GM21528 (cell line): Measurements from ENCODE around the gene SCN2B.

Experiments used
- ATAC-seq: cut with Tn5 transposase; IDR thresholded peaks from one replicate; pipeline ENCODE4 v1.9.1; 2021; ENCODE audit warnings: mild to moderate bottlenecking, moderate library complexity; ENCODE audit not compliant: unreplicated experiment, low FRiP score

The SCN2B gene

DNA sequence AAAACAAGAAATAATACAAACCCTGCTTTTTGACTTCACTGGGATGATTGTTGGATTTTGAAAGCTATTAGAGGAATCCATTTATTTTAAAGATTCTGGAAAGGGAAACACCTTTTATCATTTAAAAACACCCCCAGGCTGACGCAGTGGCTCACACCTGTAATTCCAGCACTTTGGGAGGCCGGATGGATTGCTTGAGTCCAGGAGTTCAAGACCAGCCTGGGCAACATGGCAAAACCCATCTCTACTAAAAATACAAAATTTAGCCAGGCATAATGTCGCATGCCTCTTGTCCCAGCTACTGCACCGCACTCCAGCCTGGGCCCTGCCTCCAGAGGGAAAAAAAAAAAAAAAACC, 317 bp upstream of the SCN2B start:
- ATAC-seq = no peak

DNA sequence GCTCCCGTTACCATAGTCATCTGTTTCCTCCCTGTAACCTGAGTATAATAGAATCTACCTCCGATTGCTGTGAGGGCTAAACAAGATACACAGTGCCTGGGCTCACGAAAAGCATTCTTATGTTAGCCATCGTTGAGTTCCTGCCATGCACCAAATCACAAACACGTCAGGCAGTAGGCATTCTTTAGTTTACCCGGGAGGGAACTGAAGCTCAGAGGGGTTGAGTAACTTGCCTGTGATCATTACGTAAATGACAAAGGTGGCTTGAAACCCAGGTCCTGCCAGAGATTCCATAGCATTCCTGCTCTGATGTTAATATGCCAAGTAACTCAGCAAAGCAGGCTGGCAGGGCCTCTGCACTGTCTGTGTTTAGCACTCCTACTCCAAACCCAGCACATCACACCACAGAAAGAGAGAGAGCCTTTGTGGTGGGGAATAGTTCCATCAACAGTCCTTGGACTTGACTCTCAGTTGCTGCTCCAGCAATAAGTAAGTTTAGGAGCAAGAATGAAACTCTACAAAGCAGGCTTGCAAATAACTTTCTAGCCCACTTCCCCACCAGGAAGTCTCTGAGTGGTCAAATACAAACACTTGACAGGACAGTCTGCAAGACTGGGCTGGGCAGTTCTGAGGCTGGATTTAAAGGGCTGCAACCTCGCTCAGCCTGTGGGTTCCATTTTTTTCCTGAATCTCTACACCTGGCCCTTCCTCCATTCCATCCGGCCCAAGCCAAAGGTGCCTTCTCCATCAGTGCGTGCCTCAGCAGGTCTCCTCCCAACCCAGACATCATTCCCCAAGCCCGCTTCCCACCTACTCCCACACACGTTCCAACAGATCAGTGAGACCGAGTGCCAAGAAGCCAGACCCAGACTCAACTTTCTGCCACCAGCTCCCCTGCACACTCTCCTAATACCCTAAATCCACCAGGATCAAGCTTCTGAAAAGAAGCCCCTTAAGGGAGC, 1.1 kb downstream of the SCN2B start:
- no peak for ATAC-seq

DNA sequence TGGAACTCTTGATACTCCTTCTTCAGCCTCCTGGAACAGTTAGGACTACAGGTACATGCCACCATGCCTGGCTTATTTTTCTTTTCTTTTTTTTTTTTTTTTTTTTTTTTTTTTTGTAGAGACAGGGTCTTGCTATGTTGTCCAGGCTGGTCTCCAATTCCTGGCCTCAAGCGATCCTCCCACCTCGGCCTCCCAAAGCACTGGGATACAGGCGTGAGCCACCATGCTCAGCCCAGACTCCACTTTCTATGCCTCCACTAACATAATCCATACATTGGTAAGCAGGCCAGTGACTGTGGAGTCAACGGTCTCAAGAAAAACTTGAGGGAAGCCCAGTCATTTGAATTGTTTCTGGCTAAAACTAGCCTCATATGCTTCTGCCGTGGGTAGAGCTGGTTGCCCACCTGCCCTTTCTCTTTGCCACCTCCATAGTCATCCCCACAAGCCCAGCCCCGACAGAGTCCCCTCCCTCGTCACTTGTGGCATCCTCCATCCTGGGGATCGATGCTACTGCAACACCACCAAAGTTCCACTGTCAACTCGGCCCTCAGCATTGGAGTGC, 2.4 kb downstream of the SCN2B start:
- ATAC-seq = no peak

DNA sequence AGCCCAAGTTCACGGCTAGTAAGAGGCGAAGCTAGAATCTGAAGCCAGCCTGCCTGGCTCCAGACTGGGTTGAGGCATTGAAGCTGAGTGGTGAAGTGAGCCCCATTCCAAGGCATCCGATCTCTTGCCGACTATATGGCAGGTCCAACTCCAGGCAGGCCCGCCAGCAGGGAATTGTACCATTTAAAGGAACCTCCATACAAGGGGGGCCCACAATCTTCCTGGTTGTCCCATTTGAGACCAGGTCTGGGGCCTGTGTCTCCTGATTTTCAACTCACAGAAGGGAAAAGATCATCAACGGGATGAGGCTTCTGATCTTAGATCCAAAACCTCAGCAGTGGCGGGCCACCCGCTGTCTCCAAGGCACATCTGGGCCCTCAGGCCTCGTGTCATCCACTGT, 4.1 kb downstream of the SCN2B start:
- ATAC-seq = no peak

DNA sequence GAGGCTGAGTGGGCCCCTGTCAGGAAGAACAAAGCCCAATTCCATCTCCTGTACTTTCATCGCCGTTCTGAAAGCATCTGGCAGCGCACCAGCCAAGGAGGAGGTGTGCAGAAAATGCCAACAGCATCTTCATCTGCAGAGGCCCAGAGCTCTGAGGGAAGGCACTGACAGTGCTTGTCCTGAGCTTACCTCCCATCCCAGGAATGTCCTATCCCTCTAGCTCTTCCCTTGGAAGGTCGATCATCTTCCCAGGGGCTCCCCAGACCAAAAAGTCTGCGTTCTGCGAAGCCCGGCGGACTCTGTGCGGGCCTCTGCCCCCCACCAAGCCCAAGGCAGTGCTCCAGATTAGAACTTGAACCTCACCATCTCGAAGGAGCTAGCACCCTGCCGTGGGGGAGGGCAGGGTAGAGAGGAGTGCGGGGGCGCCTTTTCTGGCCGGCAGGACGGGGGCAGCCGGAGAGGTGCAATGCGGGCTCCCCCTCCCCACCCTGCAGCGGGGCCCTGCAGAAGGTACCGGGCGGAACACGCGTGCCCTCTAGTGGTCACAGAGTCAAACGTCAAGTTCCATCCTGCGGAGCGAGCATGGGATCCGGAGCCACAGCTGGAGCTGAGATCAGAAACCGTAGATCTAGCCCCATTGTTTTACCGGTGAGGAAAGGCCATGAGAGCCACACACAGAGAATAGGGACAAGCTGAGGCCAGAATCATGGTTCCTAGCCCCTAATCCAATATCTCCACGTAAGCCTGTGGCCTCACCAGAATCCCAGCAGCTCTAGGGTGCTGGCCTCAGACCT, 5.0 kb downstream of the SCN2B start:
- no peak for ATAC-seq

DNA sequence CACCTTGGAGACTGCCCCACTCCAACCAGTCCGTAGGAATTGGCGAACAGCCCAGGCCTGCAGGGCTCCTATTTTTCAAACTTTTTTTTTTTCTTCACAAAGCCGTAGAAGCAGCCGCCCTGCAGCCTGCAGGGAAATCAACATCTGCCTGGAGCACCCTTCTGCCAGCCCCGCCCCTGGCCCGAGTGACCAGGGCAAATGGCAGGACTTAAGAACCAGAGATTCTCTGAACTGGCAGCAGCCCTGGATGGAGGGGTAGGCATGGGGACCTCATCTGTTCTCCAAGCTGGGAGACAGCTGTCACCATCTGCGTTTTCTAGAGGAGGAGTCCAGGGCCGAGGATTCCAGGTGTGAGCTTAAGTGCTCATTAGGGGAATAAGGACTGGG, 5.6 kb downstream of the SCN2B start:
- ATAC-seq = no peak

DNA sequence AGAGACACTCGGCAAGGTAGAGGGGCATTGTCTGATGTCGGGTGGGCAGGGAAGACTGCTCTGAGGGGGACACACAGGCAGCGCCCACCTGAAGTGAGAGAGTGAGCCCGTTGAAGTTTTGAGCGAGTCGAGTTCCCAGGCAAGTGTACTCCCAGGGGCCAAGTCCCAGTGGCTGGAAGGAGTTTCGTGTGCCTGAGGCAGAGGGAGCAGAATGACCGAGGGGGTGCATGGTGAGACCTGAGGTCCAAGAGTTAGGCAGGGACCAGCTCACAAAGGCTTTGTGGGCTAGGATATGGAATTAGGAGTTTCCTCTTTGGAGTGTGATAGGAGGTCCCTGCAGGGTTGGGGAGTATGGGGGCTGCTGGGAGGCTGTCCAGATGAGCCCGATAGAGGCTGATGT, 6.2 kb downstream of the SCN2B start:
- ATAC-seq = no peak

DNA sequence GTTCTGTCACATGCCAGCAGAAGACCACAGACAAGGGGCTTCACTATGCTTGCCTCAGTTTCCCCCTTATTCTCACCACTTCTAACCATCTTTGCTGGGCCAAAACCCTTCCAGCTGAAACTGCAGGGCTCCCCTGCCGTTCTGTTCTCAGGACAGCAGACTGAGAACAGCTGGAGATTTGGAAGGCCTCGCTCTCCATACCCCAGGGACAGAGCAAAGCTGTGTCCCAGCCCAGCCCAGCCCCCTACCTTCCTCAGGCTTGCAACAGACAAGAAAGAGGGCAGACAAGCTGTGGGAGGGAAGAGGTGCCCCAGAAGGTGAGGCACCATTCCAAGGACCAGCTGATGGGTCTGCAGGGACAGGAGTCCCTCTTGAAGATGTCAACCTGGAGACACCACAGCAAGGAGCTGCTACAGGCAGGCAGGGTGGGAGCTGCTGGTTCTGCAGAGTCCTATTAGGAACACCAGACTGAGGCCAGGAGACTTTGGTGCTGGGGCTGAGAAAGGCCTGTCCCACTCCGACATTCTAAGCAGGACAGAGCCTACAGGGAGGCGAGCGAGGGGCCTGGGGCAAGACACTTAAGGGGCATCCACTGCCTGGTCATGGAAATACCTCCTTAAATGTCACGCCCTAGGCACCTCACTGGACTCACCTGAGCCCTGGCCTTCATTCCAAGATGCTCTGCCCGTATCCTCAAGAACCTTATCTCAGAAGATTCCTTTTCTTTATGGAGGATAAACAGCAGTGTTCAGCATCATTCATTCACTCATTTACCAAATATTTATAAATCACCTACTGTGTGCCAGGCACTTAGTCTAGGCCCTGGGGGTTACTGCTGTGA, 6.9 kb downstream of the SCN2B start:
- no peak for ATAC-seq

DNA sequence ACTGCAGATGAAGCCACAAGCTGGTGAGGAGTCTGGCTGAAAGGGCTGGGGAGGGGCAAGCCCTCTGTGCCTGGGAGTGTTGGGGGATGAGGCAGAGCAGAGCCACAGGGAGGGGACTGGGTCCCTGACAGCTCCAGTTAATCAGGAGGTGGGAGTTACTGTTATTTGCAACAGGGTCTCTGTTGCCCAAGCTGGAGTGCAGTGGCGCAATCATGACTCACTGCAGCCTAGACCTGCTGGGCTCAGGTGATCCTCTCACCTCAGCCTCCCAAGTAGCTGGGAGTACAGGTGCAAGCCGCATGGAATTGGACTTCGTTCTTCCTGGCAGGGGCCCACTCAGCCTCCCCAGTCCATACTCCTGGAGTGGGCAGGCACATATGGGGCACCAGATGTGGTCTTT, 7.7 kb downstream of the SCN2B start:
- no peak for ATAC-seq

DNA sequence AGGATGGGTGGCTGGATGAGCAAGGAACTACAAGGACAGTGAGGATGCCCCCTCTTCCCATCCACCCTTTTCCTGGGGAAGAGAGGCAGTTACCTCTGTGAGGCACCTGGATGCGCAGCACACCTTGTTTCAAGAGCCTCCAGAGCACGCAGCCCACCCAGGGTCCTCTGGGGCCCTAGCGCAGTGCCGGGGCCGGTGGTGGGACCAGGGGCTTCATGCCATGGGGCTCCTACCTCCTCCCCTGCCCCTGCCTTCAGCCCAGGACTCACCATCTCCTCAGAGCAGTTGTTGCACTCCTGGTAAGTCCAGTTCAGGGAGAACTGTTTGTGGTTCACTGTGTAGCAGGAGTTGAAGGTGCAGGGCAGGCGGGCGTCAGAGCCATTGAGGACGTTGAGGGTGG, 8.1 kb downstream of the SCN2B start:
- no peak for ATAC-seq

DNA sequence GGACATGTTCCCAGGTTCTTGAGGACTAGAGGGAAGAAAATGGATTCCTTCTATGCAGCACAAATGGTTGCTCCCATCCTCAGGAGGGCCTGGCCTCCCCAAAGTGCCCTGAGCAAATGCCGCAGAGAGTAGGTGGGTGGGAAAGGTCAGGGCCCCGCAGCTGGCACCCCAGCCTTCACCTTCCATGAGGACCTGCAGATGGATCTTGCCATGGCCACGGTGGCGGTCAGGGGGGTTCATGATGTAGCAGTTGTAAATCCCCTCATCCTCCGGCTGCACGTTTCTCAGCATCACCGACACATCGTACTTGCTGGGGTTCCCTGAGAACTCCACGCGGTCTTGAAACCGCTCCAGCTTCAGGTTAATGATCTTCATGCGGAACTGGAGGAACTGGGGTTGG, 8.5 kb downstream of the SCN2B start:
- no peak for ATAC-seq

DNA sequence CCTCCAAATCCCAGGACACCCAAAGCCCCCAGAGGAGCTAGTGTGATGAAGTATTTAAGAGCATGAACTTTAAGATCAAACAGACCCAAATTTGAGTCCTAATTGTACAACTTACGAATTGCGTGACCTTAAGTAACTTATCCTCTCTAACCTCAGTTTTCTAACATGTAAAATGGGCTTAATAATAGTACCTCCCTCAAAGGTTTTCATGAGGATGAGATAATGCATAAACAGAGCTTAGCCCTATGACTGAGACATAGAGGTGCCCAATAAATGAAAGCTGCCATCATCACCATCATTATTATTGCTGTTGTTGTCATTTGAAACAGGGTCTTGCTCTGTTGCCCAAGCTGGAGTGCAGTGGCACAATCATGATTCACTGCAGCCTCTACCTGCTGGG, 9.2 kb downstream of the SCN2B start:
- ATAC-seq = no peak

DNA sequence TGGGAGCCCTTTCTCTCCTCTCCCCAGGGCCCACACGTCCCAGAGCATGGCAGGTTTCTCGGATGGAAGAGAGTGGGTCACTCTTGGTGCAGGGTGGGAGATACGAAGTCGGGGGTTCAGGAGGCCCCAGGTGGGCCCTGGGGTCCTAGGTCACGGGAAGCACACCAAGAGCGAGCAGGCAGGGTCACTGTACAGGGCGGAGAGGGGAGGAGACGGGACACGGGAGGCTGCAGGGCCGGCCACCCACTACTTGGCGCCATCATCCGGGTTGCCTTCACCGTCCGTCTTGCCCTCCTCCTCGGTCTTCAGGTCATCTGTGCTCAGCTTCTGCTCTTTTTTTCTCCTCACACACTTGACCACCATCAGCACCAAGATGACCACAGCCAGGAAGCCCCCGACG, 9.8 kb downstream of the SCN2B start:
- ATAC-seq = no peak

DNA sequence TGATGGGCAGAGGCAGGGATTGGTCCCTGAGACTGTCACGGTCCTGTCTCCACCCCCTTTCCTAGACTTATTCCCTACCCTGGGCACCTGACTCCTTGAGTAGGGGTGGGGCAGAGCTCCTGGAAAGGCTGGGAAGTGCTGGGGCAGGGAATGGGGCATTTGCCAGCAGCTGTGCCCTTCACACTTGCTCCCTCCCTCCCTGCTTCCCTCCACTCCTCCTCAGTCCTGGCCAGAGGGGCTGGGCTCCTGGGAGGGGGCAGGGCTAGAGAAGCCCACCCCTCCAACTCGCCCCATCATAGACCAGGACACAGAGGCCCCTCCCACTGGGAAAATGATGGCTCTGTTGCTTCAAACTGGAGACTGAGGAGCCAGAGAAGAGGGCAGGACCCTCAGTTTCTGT, 11.6 kb downstream of the SCN2B start:
- ATAC-seq = no peak

DNA sequence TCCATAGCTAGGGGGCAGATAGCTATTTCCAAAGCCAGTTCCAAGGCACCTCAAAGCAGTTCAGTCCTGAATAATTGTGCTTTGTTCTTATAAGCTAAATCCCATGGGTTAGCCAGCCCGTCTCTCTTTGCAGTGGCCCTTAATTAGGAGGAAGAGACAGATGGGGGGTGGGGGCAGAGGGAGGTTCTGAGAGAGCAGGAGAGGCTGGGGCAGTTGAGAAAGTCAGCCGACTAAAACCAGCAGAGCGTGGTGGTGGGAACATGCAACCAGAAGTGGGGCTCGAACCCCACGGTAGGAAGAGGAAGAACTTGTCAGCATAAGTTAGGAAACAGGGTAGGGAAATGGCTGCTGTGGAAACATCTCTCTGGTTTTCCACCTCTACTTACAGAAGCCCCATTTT, 12.9 kb downstream of the SCN2B start:
- no peak for ATAC-seq

DNA sequence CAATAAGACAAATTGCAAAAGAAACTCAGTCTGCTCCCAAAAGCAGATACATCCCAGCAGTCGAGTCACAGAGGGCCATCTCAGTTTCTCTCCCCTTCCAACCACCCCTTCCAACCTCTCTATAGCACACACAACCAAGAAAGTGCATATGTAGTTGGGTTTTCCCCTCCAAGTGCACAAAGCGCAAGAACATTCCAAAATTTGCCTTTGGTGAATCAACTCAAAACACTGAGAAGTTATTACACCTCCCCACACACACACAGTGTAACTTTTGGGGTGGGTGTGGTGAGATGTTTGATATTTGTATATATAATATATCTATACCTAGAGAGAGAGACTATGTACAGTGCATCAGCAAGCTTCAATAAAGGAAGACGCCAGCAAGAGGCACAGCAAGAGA, 13.6 kb downstream of the SCN2B start:
- ATAC-seq = no peak

DNA sequence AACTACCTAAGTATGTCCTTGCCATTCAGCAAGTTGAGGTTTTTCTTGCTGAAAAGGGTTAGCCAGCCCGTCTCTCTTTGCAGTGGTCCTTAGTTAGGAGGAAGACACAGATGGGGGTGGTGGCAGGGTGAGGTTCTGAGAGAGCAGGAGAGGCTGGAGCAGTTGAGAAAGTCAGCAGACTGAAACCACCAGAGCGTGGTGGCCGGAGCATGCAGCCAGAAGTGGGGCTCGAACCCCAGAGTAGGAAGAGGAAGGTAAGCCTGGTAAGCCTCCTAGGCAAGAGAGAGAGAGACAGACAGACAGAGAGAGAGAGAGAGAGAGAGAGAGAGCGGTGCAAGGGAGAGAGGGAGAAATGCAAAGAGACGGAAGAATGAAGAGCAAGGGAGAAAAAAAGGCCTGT, 14.7 kb downstream of the SCN2B start:
- no peak for ATAC-seq

DNA sequence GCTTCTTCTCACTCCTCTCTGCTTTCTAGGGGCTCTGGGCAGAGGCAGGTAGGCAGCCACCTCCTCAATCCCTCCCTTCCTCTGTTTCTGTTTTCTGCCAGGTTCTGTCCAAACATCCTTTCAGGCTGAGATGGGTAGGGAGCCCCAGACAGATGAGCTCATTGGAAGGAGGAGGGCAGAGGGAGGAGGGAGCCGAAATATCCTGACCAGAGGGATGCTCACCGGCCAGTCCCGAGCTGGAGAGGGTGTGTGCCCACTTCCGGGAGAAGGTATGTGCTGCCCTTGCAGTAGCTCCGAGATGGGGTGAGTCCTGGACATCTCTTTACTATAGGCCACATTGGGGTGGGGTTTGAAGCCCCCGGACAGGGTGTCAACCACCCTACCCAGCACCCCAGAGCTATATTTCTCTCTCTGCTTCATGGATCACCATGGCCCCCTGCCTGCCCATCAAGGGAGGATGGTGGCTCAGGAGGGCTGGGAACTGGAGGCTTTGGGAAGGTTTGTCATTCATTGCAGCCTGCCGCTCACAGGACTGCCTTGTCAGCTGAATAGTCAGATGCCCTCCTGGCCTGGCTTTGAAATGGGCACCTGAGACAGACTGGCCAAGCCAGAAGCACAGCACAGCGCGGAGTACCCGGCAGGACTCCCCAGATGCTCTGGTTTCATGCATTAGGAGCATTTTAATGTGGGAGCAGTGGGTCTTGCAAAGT, 19.1 kb downstream of the SCN2B start:
- ATAC-seq = no peak

DNA sequence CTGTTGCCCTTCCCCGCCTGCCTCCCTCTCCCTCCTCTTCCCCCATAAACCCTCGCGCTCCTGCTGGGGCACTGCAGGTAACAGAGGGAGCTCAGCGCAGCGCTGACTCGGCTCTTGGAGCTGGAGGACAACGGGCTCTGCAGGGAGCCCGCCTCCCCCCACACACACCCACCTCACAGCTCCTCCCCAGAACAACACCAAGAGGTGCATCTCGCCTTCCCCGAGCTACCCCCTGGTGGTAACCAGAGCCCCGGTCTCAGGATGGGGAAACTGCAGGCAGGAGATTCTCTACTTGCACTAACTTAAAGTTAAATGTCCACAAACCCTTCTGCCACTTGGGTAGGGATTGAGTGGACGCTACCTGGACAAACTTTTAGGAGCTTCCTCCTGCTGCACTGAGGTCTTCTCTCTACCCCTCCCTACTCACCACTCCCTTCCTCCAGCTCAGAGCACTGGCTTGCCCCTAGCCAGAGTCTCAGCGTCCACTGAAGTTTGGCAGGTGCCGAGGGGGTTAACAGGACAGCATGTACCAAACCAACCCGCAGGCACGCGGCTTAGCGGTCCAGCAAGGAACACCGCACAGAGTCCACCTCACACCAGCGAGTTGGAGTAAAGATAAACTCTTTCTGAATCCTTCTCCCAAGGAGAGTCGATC, 19.8 kb downstream of the SCN2B start:
- no peak for ATAC-seq
